ENCODE data around the gene UST.

DNA sequence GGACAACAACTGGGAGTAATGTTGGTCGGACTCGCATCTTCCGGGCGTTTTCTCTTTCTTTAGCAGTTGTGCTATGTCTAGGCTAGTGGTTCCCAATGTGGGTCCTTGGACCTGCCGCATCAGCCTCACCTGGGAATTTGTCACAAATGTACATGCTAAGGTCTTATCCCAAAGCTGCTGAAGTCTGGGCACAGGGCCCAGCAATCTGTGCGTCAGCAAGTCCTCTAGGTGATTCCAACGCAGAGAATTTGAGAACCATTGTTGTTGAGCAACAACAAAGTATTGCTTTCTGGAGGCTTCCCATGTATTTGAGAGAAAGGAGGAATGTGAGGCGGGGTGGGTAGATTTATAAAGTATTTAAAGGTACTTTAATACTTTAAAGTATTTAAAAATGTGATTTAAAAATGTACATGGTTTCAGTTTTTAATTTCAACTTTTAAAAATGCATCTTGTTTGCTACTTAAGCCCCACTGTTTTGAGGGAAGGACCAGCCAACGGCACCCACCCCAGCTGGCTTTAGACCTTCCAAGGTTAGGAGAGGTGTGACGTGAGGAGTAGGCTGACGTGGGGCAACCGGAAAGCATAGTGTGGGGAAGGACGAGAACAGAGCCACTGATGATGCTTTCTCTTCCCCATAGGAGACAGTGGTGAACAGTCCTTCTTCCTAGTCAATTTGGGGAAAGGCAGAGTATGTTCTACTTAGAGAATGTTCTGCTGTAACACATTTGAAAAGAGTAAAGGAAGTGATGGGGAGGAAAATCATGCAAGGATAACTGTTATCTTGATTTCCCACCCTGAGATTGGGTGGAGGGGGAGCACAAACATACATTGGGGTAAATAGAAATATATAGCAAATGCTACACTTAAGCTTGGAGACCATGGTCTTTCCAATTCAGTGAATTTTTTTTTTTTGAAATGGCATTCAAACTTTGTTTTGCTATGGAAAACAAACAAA is 4.3 kb downstream of the UST start:
- TF ChIP-seq POLR2A (IDR thresholded peaks at IDR 0.05) (no peak), EP300 (IDR thresholded peaks at IDR 0.05; ENCODE audit: low read depth) (no peak), POLR2AphosphoS5 (IDR thresholded peaks at IDR 0.05) (no peak)
- TF ChIP-seq, protein P1, sequence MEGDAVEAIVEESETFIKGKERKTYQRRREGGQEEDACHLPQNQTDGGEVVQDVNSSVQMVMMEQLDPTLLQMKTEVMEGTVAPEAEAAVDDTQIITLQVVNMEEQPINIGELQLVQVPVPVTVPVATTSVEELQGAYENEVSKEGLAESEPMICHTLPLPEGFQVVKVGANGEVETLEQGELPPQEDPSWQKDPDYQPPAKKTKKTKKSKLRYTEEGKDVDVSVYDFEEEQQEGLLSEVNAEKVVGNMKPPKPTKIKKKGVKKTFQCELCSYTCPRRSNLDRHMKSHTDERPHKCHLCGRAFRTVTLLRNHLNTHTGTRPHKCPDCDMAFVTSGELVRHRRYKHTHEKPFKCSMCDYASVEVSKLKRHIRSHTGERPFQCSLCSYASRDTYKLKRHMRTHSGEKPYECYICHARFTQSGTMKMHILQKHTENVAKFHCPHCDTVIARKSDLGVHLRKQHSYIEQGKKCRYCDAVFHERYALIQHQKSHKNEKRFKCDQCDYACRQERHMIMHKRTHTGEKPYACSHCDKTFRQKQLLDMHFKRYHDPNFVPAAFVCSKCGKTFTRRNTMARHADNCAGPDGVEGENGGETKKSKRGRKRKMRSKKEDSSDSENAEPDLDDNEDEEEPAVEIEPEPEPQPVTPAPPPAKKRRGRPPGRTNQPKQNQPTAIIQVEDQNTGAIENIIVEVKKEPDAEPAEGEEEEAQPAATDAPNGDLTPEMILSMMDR (IDR thresholded peaks at IDR 0.05) = no peak
